MM.1S (cell line): ENCODE results near the gene COLEC11.
"Not testable (repeated sequence)": the region's sequence is repeated elsewhere in the genome, so short reads cannot be mapped to it uniquely, and the experiment has no call there.

Experiments
- DNase-seq: peaks from one replicate; pipeline ENCODE4 v3.0.0-alpha.2; 2015
- H2AFZ ChIP-seq: fragments of 300-600 bp; sonication (generic); 2 replicates; pipeline ENCODE4 v1.6.0; 2016; ENCODE audit warnings: antibody characterized with exemption, low read length
- H3F3A ChIP-seq: fragments of 300-600 bp; sonication (generic); 2 replicates; pipeline ENCODE4 v1.6.1; 2016; ENCODE audit warnings: mild to moderate bottlenecking, antibody characterized with exemption, low read length, moderate library complexity, mixed read lengths; ENCODE audit not compliant: insufficient read depth
- H3K27ac ChIP-seq: fragments of 300-600 bp; sonication (generic); 2 replicates; pipeline ENCODE4 v1.5.1; 2016; ENCODE audit warnings: mild to moderate bottlenecking, low read length
- H3K27me3 ChIP-seq: fragments of 300-600 bp; sonication (generic); replicated peaks from 2 replicates; pipeline ENCODE4 v1.6.0; 2016; ENCODE audit warnings: low read length; ENCODE audit not compliant: insufficient read depth
- H3K36me3 ChIP-seq: fragments of 300-600 bp; sonication (generic); replicated peaks from 2 replicates; pipeline ENCODE4 v1.6.1; 2016; ENCODE audit warnings: mild to moderate bottlenecking, low read length, mixed read lengths; ENCODE audit not compliant: insufficient read depth
- H3K4me1 ChIP-seq: fragments of 300-600 bp; sonication (generic); 2 replicates; pipeline ENCODE4 v1.6.1; 2016; ENCODE audit warnings: low read length, mixed read lengths
- H3K4me2 ChIP-seq: fragments of 300-600 bp; sonication (generic); 2 replicates; pipeline ENCODE4 v1.6.0; 2016; ENCODE audit warnings: low read depth, low read length
- H3K4me3 ChIP-seq: fragments of 300-600 bp; sonication (generic); 2 replicates; pipeline ENCODE4 v1.5.1; 2016; ENCODE audit warnings: low read length, mixed read lengths
- H3K79me2 ChIP-seq: fragments of 300-600 bp; sonication (generic); 2 replicates; pipeline ENCODE4 v1.6.1; 2016; ENCODE audit warnings: mixed run types, low read length, mixed read lengths
- H3K9ac ChIP-seq: fragments of 300-600 bp; sonication (generic); 2 replicates; pipeline ENCODE4 v1.6.1; 2016; ENCODE audit warnings: low read length, mixed read lengths
- H3K9me2 ChIP-seq: fragments of 300-600 bp; sonication (generic); replicated peaks from 2 replicates; pipeline ENCODE4 v1.6.1; 2016; ENCODE audit warnings: mild to moderate bottlenecking, low read length, mixed read lengths; ENCODE audit not compliant: insufficient read depth
- H3K9me3 ChIP-seq: fragments of 300-600 bp; sonication (generic); replicated peaks from 2 replicates; pipeline ENCODE4 v1.6.1; 2016; ENCODE audit warnings: mild to moderate bottlenecking, low read length, mixed read lengths; ENCODE audit not compliant: insufficient read depth
- H4K20me1 ChIP-seq: fragments of 300-600 bp; sonication (generic); 2 replicates; pipeline ENCODE4 v1.6.1; 2016; ENCODE audit warnings: mild to moderate bottlenecking, low read length, moderate library complexity, mixed read lengths; ENCODE audit not compliant: insufficient read depth
- EZH2 ChIP-seq: fragments of 300-600 bp; sonication (generic); optimal IDR thresholded peaks from 2 replicates; pipeline ENCODE3; 2017; ENCODE audit warnings: low read depth, mild to moderate bottlenecking, antibody characterized with exemption, low read length, mixed read lengths
- EZH2phosphoT487 ChIP-seq: fragments of 300-600 bp; sonication (generic); IDR thresholded peaks from 2 replicates; pipeline ENCODE4 v1.6.1; 2018; ENCODE audit warnings: antibody characterized with exemption, low read length
- TF ChIP-seq, protein P1 (sequence below): fragments of 300-600 bp; sonication (generic); IDR thresholded peaks from 2 replicates; pipeline ENCODE4 v1.5.1; 2016; ENCODE audit warnings: antibody characterized with exemption, low read length, mixed read lengths

COLEC11 gene

DNA sequence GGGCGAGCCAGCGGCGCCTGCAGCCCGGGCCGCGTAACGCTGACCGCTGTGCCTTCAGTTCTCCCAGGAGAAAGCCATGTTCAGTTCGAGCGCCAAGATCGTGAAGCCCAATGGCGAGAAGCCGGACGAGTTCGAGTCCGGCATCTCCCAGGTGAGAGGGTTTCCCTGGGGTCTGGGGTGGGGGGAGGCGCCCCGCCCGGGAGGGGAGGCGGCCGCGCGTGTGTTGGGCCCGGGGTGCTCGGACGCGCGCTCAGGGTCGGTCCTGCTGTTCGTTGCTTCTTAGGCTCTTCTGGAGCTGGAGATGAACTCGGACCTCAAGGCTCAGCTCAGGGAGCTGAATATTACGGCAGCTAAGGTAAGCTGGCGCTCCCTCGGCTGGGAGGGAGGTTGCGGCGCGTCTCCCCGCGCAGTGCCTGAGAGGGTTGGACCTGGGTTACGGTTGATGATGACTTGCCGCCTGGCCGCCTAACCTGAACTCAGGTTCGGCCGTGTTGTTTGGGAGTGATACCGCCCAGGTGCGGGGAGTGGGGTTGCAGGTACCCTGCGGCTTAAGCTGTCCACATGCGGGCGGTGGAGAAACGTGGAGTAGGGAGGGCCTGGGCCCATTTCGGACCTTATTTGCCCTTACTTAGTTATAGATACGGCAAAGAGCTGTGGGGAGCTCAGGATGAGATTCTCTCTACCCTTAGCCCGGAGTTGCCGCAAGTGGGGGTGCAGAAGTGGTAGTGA lies 19.2 kb upstream of the COLEC11 start:
- 0 out of 2 replicates have a peak, but pooled peaks cover 10% of the 10 kb centered on the region for H3F3A ChIP-seq
- no peaks in the 10 kb centered on the region for H3K27me3 ChIP-seq
- H3K9me3 ChIP-seq: no peaks in the 10 kb centered on the region
- peak; percentile 30 for DNase-seq
- H3K79me2 ChIP-seq: peaks cover 55% of the 10 kb centered on the region
- TF ChIP-seq, protein P1, sequence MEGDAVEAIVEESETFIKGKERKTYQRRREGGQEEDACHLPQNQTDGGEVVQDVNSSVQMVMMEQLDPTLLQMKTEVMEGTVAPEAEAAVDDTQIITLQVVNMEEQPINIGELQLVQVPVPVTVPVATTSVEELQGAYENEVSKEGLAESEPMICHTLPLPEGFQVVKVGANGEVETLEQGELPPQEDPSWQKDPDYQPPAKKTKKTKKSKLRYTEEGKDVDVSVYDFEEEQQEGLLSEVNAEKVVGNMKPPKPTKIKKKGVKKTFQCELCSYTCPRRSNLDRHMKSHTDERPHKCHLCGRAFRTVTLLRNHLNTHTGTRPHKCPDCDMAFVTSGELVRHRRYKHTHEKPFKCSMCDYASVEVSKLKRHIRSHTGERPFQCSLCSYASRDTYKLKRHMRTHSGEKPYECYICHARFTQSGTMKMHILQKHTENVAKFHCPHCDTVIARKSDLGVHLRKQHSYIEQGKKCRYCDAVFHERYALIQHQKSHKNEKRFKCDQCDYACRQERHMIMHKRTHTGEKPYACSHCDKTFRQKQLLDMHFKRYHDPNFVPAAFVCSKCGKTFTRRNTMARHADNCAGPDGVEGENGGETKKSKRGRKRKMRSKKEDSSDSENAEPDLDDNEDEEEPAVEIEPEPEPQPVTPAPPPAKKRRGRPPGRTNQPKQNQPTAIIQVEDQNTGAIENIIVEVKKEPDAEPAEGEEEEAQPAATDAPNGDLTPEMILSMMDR: no peak
- no peaks in the 10 kb centered on the region for H3K9me2 ChIP-seq
- H3K9ac ChIP-seq: peak overlapping the region; percentile 91
- H2AFZ ChIP-seq: peak overlapping the region; percentile 46; the same call in 1 of the 2 replicates
- peak overlapping the region; percentile 75 for H3K4me2 ChIP-seq
- peak overlapping the region; percentile 98 for H3K4me3 ChIP-seq
- H4K20me1 ChIP-seq: peaks cover 16% of the 10 kb centered on the region
- H3K36me3 ChIP-seq: peaks cover 30% of the 10 kb centered on the region
- peak overlapping the region; percentile 69; the same call in 1 of the 2 replicates for H3K27ac ChIP-seq
- peaks cover 5% of the 10 kb centered on the region for H3K4me1 ChIP-seq

DNA sequence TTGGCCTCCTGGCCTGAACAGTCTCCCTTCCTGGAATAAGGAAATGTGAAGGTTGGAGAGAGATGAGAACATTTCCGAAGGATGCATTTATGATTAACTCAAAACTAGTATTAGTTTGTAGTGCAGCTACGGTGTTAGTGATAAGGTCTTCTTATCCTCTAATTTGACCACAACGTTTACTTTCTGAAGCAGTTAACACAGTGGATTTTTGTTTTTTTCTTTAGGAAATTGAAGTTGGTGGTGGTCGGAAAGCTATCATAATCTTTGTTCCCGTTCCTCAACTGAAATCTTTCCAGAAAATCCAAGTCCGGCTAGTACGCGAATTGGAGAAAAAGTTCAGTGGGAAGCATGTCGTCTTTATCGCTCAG lies 18.7 kb upstream of the COLEC11 start:
- H3K4me3 ChIP-seq: peak overlapping the region; percentile 98
- peaks cover 56% of the 10 kb centered on the region for H3K79me2 ChIP-seq
- H3K4me1 ChIP-seq, DNase-seq, H3K27me3 ChIP-seq, H3K9me2 ChIP-seq, H3K27ac ChIP-seq, H3K9me3 ChIP-seq, H2AFZ ChIP-seq: not testable (repeated sequence)
- peak overlapping the region; percentile 91 for H3K9ac ChIP-seq
- H3F3A ChIP-seq: peaks cover 14% of the 10 kb centered on the region
- H3K36me3 ChIP-seq: peaks cover 35% of the 10 kb centered on the region
- peak overlapping the region; percentile 75 for H3K4me2 ChIP-seq
- H4K20me1 ChIP-seq: peaks cover 17% of the 10 kb centered on the region

DNA sequence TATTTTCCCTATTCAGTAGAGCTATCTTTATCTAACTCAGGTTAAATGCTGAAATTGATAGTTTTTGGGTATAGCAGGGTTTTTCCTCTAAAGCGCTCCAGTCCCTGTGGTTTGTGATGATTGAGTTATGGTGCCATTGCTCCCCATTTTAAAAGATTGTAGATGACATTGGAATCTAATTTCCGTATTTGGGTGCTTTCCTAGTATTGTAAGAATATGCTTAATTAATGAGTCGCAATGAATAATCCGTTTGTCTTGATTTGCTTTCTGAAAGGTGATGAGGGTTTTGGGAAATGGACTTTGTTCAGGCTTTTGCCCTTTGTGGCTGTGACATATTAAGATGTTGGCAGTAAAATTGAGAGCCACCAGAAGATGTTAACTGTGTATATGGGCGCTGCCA lies 15.9 kb upstream of the COLEC11 start:
- peaks cover 20% of the 10 kb centered on the region for H3F3A ChIP-seq
- no peak for DNase-seq
- H3K27me3 ChIP-seq: no peaks in the 10 kb centered on the region
- H3K4me1 ChIP-seq: peaks cover 5% of the 10 kb centered on the region
- no peaks in the 10 kb centered on the region for H3K9me3 ChIP-seq
- no peak overlapping the region for H3K27ac ChIP-seq
- H3K4me3 ChIP-seq: no peak overlapping the region
- peaks cover 23% of the 10 kb centered on the region for H4K20me1 ChIP-seq
- TF ChIP-seq EZH2phosphoT487 (no peak), EZH2 (no peak)
- TF ChIP-seq, protein P1: no peak
- no peak overlapping the region for H3K9ac ChIP-seq
- no peaks in the 10 kb centered on the region for H3K9me2 ChIP-seq
- no peak overlapping the region for H2AFZ ChIP-seq
- no peak overlapping the region for H3K4me2 ChIP-seq
- H3K36me3 ChIP-seq: peaks cover 41% of the 10 kb centered on the region
- peaks cover 63% of the 10 kb centered on the region for H3K79me2 ChIP-seq

DNA sequence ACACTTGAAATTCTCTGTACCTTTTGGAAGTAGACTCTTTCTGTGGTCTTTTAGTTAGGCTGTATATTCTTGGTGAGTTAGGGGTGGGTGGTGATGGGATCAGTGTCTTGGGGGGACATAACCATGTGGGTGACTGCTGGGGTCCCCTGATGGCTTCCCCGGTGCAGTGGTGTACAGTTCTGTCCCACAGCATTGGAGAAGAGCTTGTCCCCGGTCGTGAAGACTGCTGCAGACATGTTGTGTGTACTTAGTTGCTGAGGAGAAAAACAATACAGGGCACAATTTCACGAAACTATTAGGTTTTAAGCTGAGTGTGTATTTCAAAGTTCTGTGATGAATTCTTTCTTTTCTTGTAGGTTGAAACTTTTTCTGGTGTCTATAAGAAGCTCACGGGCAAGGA lies 14.5 kb upstream of the COLEC11 start:
- Histone ChIP-seq H3K4me1 (peaks cover 5% of the 10 kb centered on the region), H3K4me3 (no peak overlapping the region), H3F3A (peaks cover 18% of the 10 kb centered on the region), H3K79me2 (peaks cover 59% of the 10 kb centered on the region), H3K27ac (no peak overlapping the region), H3K27me3 (no peaks in the 10 kb centered on the region), H3K9me2 (no peaks in the 10 kb centered on the region), H4K20me1 (peaks cover 23% of the 10 kb centered on the region), H3K9ac (no peak overlapping the region), H3K36me3 (peaks cover 41% of the 10 kb centered on the region), H3K9me3 (no peaks in the 10 kb centered on the region), H2AFZ (no peak overlapping the region), H3K4me2 (no peak overlapping the region)
- DNase-seq: no peak
- TF ChIP-seq EZH2 (no peak), EZH2phosphoT487 (no peak)
- TF ChIP-seq, protein P1: no peak
